ENCODE results near the gene MOSPD3. TPM values are rescaled to one million over a fixed set of nuclear protein-coding genes. Genes with fewer than 3 reads are reported as not detected.

Gene MOSPD3
- total and polyA plus RNA-seq, 2 of the 13 experiments (the other 11 are each of a cell fraction or from before 2014, with no cell fraction given) = 7.6 to 8.8 TPM

- H3K27me3 ChIP-seq (ENCODE audit: control insufficient read depth in 1 of 2, insufficient read depth in 2 of 2, low read length in 2 of 2) = no peaks in the 10 kb centered on the region
- H3K4me1 ChIP-seq (ENCODE audit: insufficient read depth, low read length) = peaks cover 71% of the 10 kb centered on the region
- H3K36me3 ChIP-seq (replicated peaks in 1 of 2; ENCODE audit: control insufficient read depth in 1 of 2, insufficient read depth in 2 of 2, low read length in 2 of 2) = peaks cover 2 to 8% of the 10 kb centered on the region in 2 experiments; a peak in 2 of 5 replicates
- no peaks in the 10 kb centered on the region for H3K9me3 ChIP-seq (ENCODE audit: low read length)
- H3K4me2 ChIP-seq (ENCODE audit: low read depth, low read length) = peak overlapping the region; percentile 78
- H3K4me3 ChIP-seq (replicated peaks in 1 of 3; ENCODE audit: insufficient read depth in 1 of 3, low read depth in 2 of 3, low read length in 3 of 3) = peak overlapping the region; percentile 8 to 62 (median 9)
- H3K27ac ChIP-seq (ENCODE audit: extremely low read length, insufficient read depth, low read length) = peak overlapping the region; percentile 99
- POLR2A ChIA-PET = interaction anchor here (0.8 to 3.3 kb wide), 14 partner anchors 10 to 142 kb away, joined by 3 to 73 read pairs (median 5); partner anchors contain the start of genes AGFG2, FBXO24, GNB2 and LRCH4
- 5% methylated on average over 8 of the region's 26 CpGs for WGBS (ENCODE audit: low lambda C conversion rate)
- peaks cover 5% of the 10 kb centered on the region; the same call in 1 of the 2 replicates for H4K20me1 ChIP-seq (ENCODE audit: insufficient read depth, low read length)
- CTCF ChIA-PET (ENCODE audit: low intra/inter-chr PET ratio, low total read pairs) = no interaction called here
- H3K79me2 ChIP-seq (ENCODE audit: insufficient read depth, low read length) = no peaks in the 10 kb centered on the region
- TSS peak; percentile 75 for BruUV-seq (replicated peaks)
- in situ Hi-C loops (cut with HindIII; ENCODE audit: extremely low pct_ligation_motif_present, low pct_unique_long_range_greater_than_20kb) = no loop called here
- intact Hi-C loops (cut with micrococcal nuclease; ENCODE audit: unreplicated experiment) = no loop called here
- peak; percentile 11 for ATAC-seq
- no peak for FAIRE-seq
- peak overlapping the region; percentile 77 for H3K9ac ChIP-seq (ENCODE audit: insufficient read depth, low read depth, low read length)
- DNase-seq (ENCODE audit: low spot score) = peak; percentile 80
- H2AFZ ChIP-seq (ENCODE audit: low read length) = no peak overlapping the region
- TF ChIP-seq HNF4A (CRISPR knock-in tag; IDR thresholded peaks at IDR 0.05) (no peak), ZNF598 (CRISPR knock-in tag; IDR thresholded peaks at IDR 0.05; ENCODE audit: borderline replicate concordance) (no peak), ATF5 (CRISPR knock-in tag; IDR thresholded peaks at IDR 0.05; ENCODE audit: low read depth) (no peak), ZNF607 (CRISPR knock-in tag; IDR thresholded peaks at IDR 0.05; ENCODE audit: borderline replicate concordance) (no peak), TCF7 (IDR thresholded peaks at IDR 0.05; ENCODE audit: low read depth) (no peak), ETS1 (CRISPR knock-in tag; IDR thresholded peaks at IDR 0.05) (no peak), ZNF275 (CRISPR knock-in tag; IDR thresholded peaks at IDR 0.05; ENCODE audit: borderline replicate concordance) (no peak), HINFP (CRISPR knock-in tag; IDR thresholded peaks at IDR 0.05; ENCODE audit: low read depth) (no peak), PAF1 (CRISPR knock-in tag; IDR thresholded peaks at IDR 0.05) (peak; percentile 62), ZNF788 (CRISPR knock-in tag; IDR thresholded peaks at IDR 0.05; ENCODE audit: borderline replicate concordance) (no peak), ZNF180 (CRISPR knock-in tag; IDR thresholded peaks at IDR 0.05; ENCODE audit: borderline replicate concordance, low read depth) (no peak), ZNF343 (CRISPR knock-in tag; IDR thresholded peaks at IDR 0.05) (no peak)
- TF ChIP-seq, protein P1, sequence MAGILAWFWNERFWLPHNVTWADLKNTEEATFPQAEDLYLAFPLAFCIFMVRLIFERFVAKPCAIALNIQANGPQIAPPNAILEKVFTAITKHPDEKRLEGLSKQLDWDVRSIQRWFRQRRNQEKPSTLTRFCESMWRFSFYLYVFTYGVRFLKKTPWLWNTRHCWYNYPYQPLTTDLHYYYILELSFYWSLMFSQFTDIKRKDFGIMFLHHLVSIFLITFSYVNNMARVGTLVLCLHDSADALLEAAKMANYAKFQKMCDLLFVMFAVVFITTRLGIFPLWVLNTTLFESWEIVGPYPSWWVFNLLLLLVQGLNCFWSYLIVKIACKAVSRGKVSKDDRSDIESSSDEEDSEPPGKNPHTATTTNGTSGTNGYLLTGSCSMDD (CRISPR knock-in tag; IDR thresholded peaks at IDR 0.05) = no peak
- TF ChIP-seq, protein P2, sequence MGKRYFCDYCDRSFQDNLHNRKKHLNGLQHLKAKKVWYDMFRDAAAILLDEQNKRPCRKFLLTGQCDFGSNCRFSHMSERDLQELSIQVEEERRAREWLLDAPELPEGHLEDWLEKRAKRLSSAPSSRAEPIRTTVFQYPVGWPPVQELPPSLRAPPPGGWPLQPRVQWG (CRISPR knock-in tag; IDR thresholded peaks at IDR 0.05; ENCODE audit: borderline replicate concordance, low read depth) = no peak
- TF ChIP-seq, protein P3, sequence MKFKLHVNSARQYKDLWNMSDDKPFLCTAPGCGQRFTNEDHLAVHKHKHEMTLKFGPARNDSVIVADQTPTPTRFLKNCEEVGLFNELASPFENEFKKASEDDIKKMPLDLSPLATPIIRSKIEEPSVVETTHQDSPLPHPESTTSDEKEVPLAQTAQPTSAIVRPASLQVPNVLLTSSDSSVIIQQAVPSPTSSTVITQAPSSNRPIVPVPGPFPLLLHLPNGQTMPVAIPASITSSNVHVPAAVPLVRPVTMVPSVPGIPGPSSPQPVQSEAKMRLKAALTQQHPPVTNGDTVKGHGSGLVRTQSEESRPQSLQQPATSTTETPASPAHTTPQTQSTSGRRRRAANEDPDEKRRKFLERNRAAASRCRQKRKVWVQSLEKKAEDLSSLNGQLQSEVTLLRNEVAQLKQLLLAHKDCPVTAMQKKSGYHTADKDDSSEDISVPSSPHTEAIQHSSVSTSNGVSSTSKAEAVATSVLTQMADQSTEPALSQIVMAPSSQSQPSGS (CRISPR knock-in tag; IDR thresholded peaks at IDR 0.05) = no peak
Observed at GRCh38 chr7:100570954-100571828, 41.1 kb upstream of the MOSPD3 start.
